ENCODE measurements around the gene SSNA1.

The SSNA1 gene

DNA sequence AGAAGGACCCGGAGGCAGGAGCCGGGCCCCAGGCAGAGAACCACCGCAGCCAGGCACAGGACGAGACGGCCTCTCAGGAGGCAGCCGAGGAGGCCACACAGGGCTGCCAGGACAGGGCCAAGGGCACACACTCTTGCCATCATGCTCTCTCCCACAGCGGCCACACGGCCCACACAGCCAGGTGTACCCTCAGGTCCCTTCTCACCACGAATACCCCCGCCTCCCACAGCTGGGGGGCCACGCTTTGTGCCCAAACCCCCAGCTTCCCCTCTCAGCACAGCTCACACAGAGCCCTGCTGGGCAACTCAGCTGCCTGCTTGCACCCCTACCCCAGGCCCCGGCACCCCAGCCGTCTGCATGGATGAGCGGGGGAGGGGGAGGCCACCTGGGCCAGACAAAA, 5.3 kb downstream of the SSNA1 start:
- TF ChIP-seq NFIC (IDR thresholded peaks at IDR 0.05), result no peak
- TF ChIP-seq, protein P1, sequence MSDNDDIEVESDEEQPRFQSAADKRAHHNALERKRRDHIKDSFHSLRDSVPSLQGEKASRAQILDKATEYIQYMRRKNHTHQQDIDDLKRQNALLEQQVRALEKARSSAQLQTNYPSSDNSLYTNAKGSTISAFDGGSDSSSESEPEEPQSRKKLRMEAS (IDR thresholded peaks at IDR 0.05), result no peak
- TF ChIP-seq TAF1 (IDR thresholded peaks at IDR 0.05; ENCODE audit: low read depth), result no peak
- TF ChIP-seq EGR1 (IDR thresholded peaks at IDR 0.05), result no peak
- TF ChIP-seq, protein P2, sequence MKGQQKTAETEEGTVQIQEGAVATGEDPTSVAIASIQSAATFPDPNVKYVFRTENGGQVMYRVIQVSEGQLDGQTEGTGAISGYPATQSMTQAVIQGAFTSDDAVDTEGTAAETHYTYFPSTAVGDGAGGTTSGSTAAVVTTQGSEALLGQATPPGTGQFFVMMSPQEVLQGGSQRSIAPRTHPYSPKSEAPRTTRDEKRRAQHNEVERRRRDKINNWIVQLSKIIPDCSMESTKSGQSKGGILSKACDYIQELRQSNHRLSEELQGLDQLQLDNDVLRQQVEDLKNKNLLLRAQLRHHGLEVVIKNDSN (IDR thresholded peaks at IDR 0.05), result no peak
- TF ChIP-seq RAD21 (IDR thresholded peaks at IDR 0.05; ENCODE audit: low read depth), result no peak
- TF ChIP-seq FOXM1 (IDR thresholded peaks at IDR 0.05; ENCODE audit: borderline replicate concordance, low read depth), result no peak

DNA sequence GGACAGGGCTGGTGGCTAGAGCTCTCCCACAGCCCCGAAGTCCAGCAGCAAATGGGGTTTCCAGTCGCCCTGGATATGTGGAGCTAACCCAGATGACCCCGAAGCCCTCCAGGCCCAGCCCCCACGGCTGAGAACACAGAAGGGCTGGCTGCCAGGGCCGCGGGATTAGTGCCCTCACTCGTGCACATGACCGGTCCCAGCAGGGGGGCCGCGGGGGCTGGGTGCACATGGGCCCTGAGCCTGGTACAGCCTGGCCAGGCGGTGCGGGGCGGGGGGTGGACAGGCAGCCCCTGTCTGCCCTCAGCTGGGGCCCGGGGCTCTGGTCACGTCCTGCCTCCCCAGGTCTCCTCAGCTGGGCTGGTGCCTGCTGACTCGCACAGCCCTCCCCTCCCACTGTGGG, 5.9 kb downstream of the SSNA1 start:
- TF ChIP-seq CREB1 (IDR thresholded peaks at IDR 0.05; ENCODE audit: low read depth), result no peak
- TF ChIP-seq TEAD4 (IDR thresholded peaks at IDR 0.05), result no peak
- 0 out of 2 replicates have a peak, but pooled peaks have one; percentile 36 for TF ChIP-seq TCF12 (IDR thresholded peaks at IDR 0.05; ENCODE audit: low read depth)
- TF ChIP-seq RAD21 (IDR thresholded peaks at IDR 0.05; ENCODE audit: low read depth), result no peak
- no peak for TF ChIP-seq CEBPB (IDR thresholded peaks at IDR 0.05)
- no peak for TF ChIP-seq EP300 (IDR thresholded peaks at IDR 0.05; ENCODE audit: borderline replicate concordance)
- TF ChIP-seq EGR1 (IDR thresholded peaks at IDR 0.05), result no peak
- TF ChIP-seq, protein P2 (IDR thresholded peaks at IDR 0.05), result 0 out of 2 replicates have a peak, but pooled peaks have one; percentile 37
- TF ChIP-seq, protein P1 (IDR thresholded peaks at IDR 0.05), result no peak
- TF ChIP-seq FOXM1 (IDR thresholded peaks at IDR 0.05; ENCODE audit: borderline replicate concordance, low read depth), result no peak
- TF ChIP-seq, protein P3, sequence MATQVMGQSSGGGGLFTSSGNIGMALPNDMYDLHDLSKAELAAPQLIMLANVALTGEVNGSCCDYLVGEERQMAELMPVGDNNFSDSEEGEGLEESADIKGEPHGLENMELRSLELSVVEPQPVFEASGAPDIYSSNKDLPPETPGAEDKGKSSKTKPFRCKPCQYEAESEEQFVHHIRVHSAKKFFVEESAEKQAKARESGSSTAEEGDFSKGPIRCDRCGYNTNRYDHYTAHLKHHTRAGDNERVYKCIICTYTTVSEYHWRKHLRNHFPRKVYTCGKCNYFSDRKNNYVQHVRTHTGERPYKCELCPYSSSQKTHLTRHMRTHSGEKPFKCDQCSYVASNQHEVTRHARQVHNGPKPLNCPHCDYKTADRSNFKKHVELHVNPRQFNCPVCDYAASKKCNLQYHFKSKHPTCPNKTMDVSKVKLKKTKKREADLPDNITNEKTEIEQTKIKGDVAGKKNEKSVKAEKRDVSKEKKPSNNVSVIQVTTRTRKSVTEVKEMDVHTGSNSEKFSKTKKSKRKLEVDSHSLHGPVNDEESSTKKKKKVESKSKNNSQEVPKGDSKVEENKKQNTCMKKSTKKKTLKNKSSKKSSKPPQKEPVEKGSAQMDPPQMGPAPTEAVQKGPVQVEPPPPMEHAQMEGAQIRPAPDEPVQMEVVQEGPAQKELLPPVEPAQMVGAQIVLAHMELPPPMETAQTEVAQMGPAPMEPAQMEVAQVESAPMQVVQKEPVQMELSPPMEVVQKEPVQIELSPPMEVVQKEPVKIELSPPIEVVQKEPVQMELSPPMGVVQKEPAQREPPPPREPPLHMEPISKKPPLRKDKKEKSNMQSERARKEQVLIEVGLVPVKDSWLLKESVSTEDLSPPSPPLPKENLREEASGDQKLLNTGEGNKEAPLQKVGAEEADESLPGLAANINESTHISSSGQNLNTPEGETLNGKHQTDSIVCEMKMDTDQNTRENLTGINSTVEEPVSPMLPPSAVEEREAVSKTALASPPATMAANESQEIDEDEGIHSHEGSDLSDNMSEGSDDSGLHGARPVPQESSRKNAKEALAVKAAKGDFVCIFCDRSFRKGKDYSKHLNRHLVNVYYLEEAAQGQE (IDR thresholded peaks at IDR 0.05; ENCODE audit: low read depth), result no peak
- TF ChIP-seq YY1 (IDR thresholded peaks at IDR 0.05; ENCODE audit: low read depth), result no peak
- TF ChIP-seq NFIC (IDR thresholded peaks at IDR 0.05), result peak; percentile 68
- TF ChIP-seq ZBTB7A (IDR thresholded peaks at IDR 0.05; ENCODE audit: low read depth), result no peak; the same call in 1 of the 2 replicates
- TF ChIP-seq TAF1 (IDR thresholded peaks at IDR 0.05; ENCODE audit: low read depth), result no peak

DNA sequence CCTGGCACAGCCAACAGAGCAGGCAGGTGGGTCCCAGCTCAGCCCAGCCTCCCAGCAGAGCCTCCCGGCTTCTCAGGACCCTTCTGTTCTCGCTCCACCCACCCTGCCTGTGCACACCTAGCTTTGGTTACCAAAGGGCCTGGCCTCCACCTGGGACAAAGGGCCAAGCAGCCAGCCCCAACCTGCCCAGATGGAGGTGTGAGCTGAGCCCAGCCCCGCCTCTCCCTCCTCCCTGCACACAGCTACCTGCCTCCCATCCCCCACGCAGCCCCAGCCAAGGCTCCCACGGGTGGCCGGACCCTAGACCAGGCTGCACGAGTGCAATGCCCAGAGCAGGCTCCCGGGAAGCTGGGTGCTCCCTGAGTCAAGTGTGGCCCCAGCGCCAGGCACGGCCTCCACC, 6.4 kb downstream of the SSNA1 start:
- TF ChIP-seq, protein P1 (IDR thresholded peaks at IDR 0.05), result 0 out of 2 replicates have a peak, but pooled peaks have one; percentile 10
- TF ChIP-seq, protein P2 (IDR thresholded peaks at IDR 0.05), result no peak

DNA sequence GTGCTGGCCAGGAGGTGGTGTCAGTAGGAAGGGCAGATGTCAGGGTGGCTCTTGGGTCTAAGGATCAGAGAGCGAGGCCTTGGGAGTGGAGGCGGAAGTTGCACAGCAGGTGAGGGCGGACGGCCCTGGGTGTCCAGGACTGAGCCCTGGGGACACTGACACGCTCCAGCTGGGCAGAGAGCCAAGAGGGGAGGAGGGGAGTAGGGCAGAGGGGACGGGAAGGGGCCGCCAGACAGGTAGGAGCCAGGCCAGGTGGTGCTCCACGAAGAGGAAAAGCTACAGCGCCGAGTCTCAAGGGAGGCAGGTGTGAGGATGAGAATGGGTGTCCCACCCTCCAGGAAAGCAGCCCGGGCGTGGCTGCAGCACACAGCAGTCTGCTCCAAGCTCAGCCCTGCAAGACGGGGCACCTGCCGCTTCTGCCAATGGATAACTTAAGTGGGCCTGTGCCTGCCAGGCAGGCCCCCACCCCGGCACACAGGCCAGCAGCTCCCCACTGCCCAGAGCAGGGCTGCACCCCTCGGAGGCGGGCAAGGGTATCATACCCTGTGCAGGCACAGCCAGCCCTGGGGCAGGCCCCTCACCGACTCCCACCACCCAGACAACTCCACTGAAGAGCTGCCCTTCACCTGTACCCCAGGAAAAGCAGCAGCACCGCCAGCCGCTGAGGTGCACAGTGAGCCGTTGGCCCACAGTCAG, 7.2 kb downstream of the SSNA1 start:
- TF ChIP-seq TCF12 (IDR thresholded peaks at IDR 0.05; ENCODE audit: low read depth) (no peak), CREB1 (IDR thresholded peaks at IDR 0.05; ENCODE audit: low read depth) (no peak), EP300 (IDR thresholded peaks at IDR 0.05; ENCODE audit: borderline replicate concordance) (0 out of 2 replicates have a peak, but pooled peaks have one; percentile 35), YY1 (IDR thresholded peaks at IDR 0.05; ENCODE audit: low read depth) (no peak), FOXM1 (IDR thresholded peaks at IDR 0.05; ENCODE audit: borderline replicate concordance, low read depth) (no peak), TEAD4 (IDR thresholded peaks at IDR 0.05) (no peak), TAF1 (IDR thresholded peaks at IDR 0.05; ENCODE audit: low read depth) (no peak), EGR1 (IDR thresholded peaks at IDR 0.05) (no peak), NFIC (IDR thresholded peaks at IDR 0.05) (peak; percentile 90), RAD21 (IDR thresholded peaks at IDR 0.05; ENCODE audit: low read depth) (no peak), ZBTB7A (IDR thresholded peaks at IDR 0.05; ENCODE audit: low read depth) (peak; percentile 61; the same call in 1 of the 2 replicates), CEBPB (IDR thresholded peaks at IDR 0.05) (no peak)
- TF ChIP-seq, protein P2 (IDR thresholded peaks at IDR 0.05), result no peak
- TF ChIP-seq, protein P3 (IDR thresholded peaks at IDR 0.05; ENCODE audit: low read depth), result no peak
- TF ChIP-seq, protein P1 (IDR thresholded peaks at IDR 0.05), result no peak

All from Ishikawa (cell line).